CD4-positive, alpha-beta T cell treated with Interleukin-4 for 4 hours (primary cell): ENCODE measurements around the gene RIPOR3.
"Not testable (repeated sequence)": the region's sequence is repeated elsewhere in the genome, so short reads cannot be mapped to it uniquely, and the experiment has no call there.

Experiments used
- DNase-seq: peaks from one replicate; pipeline ENCODE4 v3.0.0-alpha.2; 2020

RIPOR3 gene

GRCh38 chr20:50651676-50652075, 39.7 kb downstream of the RIPOR3 start:
- DNase-seq = no peak

- DNase-seq = no peak
These were observed 41.8 kb downstream of the RIPOR3 start for GRCh38 chr20:50649590-50649989.

GRCh38 chr20:50648651-50649050, 42.7 kb downstream of the RIPOR3 start:
- no peak for DNase-seq

GRCh38 chr20:50646483-50646996, 44.8 kb downstream of the RIPOR3 start:
- no peak for DNase-seq

GRCh38 chr20:50645253-50646068, 45.9 kb downstream of the RIPOR3 start:
- no peak for DNase-seq

- no peak for DNase-seq
These were observed 49.0 kb downstream of the RIPOR3 start for GRCh38 chr20:50642288-50642803.

- not testable (repeated sequence) for DNase-seq
These were observed 49.6 kb downstream of the RIPOR3 start for GRCh38 chr20:50641625-50642287.

GRCh38 chr20:50639971-50640711, 51.2 kb downstream of the RIPOR3 start:
- DNase-seq = not testable (repeated sequence)

GRCh38 chr20:50638015-50638847, 53.1 kb downstream of the RIPOR3 start:
- not testable (repeated sequence) for DNase-seq

- no peak for DNase-seq
These were observed 54.5 kb downstream of the RIPOR3 start for GRCh38 chr20:50636601-50637540.

- DNase-seq = peak; percentile 23
These were observed 55.4 kb downstream of the RIPOR3 start for GRCh38 chr20:50635676-50636600.

- DNase-seq = no peak
These were observed 56.3 kb downstream of the RIPOR3 start for GRCh38 chr20:50635014-50635557.

- no peak for DNase-seq
These were observed 57.2 kb downstream of the RIPOR3 start for GRCh38 chr20:50634191-50634590.

GRCh38 chr20:50633361-50633760, 58.0 kb downstream of the RIPOR3 start:
- no peak for DNase-seq

- DNase-seq = no peak
These were observed 58.6 kb downstream of the RIPOR3 start for GRCh38 chr20:50632701-50633100.

GRCh38 chr20:50632236-50632635, 59.1 kb downstream of the RIPOR3 start:
- DNase-seq = no peak

- no peak for DNase-seq
These were observed 60.6 kb downstream of the RIPOR3 start for GRCh38 chr20:50630578-50631263.

- DNase-seq = no peak
These were observed 61.7 kb downstream of the RIPOR3 start for GRCh38 chr20:50629670-50630045.
